WTC11 (cell line): Measurements from ENCODE around the gene HOMER2. TPM values are rescaled to one million over a fixed set of nuclear protein-coding genes. Genes with fewer than 3 reads are reported as not detected.

Experiments
- ATAC-seq: fragments of 200-7000 bp; cut with Tn5 transposase; 2 replicates; pipeline ENCODE4 v1.10.0; 2021; ENCODE audit warnings: mild to moderate bottlenecking, moderate library complexity
- CTCF ChIA-PET: fragments of 300-600 bp; sonication (Branson Sonifier 250); formaldehyde crosslinking; loops from one replicate; lab custom pipeline; 2021; ENCODE audit warnings: antibody characterized with exemption; lab: Charles Lee
- POLR2A ChIA-PET: fragments of 350-600 bp; sonication (Branson Sonifier 250); formaldehyde crosslinking; loops from one replicate; lab custom pipeline; 2021; ENCODE audit warnings: antibody characterized with exemption; lab: Charles Lee
- DNase-seq: peaks from one replicate; pipeline ENCODE4 v3.0.0; 2021; ENCODE audit warnings: low spot score
- H3K27ac Mint-ChIP-seq: 2 replicates; pipeline ENCODE4 v1.8.0; 2021; ENCODE audit warnings: mixed read lengths
- H3K27me3 Mint-ChIP-seq: 2 replicates; pipeline ENCODE4 v1.8.0; 2021; ENCODE audit warnings: low read depth, mild to moderate bottlenecking, moderate library complexity, mixed read lengths
- H3K36me3 Mint-ChIP-seq: 2 replicates; pipeline ENCODE4 v1.8.0; 2021; ENCODE audit warnings: mixed read lengths
- H3K4me1 Mint-ChIP-seq: 2 replicates; pipeline ENCODE4 v1.8.0; 2022; ENCODE audit warnings: mixed read lengths
- H3K4me3 Mint-ChIP-seq: 2 replicates; pipeline ENCODE4 v1.8.0; 2021; ENCODE audit warnings: mild to moderate bottlenecking, moderate library complexity, mixed read lengths
- H3K9me3 Mint-ChIP-seq: 2 replicates; pipeline ENCODE4 v1.8.0; 2021; ENCODE audit warnings: mixed read lengths
- EMX1 ChIP-seq: fragments of 250-450 bp; sonication (Bioruptor Pico); IDR thresholded peaks from 2 replicates; pipeline ENCODE4 v1.8.0; 2021; ENCODE audit warnings: mild to moderate bottlenecking
- FOXJ3 ChIP-seq: sonication (generic); formaldehyde crosslinking; IDR thresholded peaks from 2 replicates; pipeline ENCODE4 v1.9.0; 2021; ENCODE audit warnings: missing genetic modification reagents, mild to moderate bottlenecking, borderline replicate concordance
- GABPB1 ChIP-seq: sonication (generic); formaldehyde crosslinking; IDR thresholded peaks from 2 replicates; pipeline ENCODE4 v1.8.1; 2023; ENCODE audit warnings: mild to moderate bottlenecking, missing genetic modification reagents
- JUN ChIP-seq: sonication (generic); formaldehyde crosslinking; IDR thresholded peaks from 2 replicates; pipeline ENCODE4 v1.8.0; 2023; ENCODE audit warnings: mild to moderate bottlenecking, missing genetic modification reagents
- KAT7 ChIP-seq: sonication (generic); formaldehyde crosslinking; IDR thresholded peaks from 2 replicates; pipeline ENCODE4 v1.8.1; 2023; ENCODE audit warnings: missing genetic modification reagents, mild to moderate bottlenecking, borderline replicate concordance
- MXD4 ChIP-seq: fragments of 250-450 bp; sonication (Bioruptor Pico); IDR thresholded peaks from 2 replicates; pipeline ENCODE4 v1.8.0; 2021; ENCODE audit warnings: mild to moderate bottlenecking, moderate library complexity, borderline replicate concordance
- MYBL2 ChIP-seq: sonication (generic); formaldehyde crosslinking; IDR thresholded peaks from 2 replicates; pipeline ENCODE4 v1.8.1; 2023; ENCODE audit warnings: mild to moderate bottlenecking, moderate library complexity, missing genetic modification reagents
- NR3C1 ChIP-seq: sonication (generic); formaldehyde crosslinking; conservative IDR thresholded peaks from 2 replicates; pipeline ENCODE4 v1.8.1; 2023; ENCODE audit warnings: low read depth, mild to moderate bottlenecking, missing genetic modification reagents
- SOX15 ChIP-seq: fragments of 250-450 bp; sonication (Bioruptor Pico); IDR thresholded peaks from 2 replicates; pipeline ENCODE4 v1.9.0; 2021; ENCODE audit warnings: mild to moderate bottlenecking
- TEAD4 ChIP-seq: sonication (generic); formaldehyde crosslinking; IDR thresholded peaks from 2 replicates; pipeline ENCODE4 v1.8.0; 2022; ENCODE audit warnings: mild to moderate bottlenecking, missing genetic modification reagents
- total RNA-seq: library from RNA; stranded (reverse); gene quantifications from 3 replicates; pipeline ENCODE4 v1.2.3, GENCODE V29; 2021
- TF ChIP-seq, protein P1 (sequence below): sonication (generic); formaldehyde crosslinking; IDR thresholded peaks from 2 replicates; pipeline ENCODE4 v1.8.1; 2023; ENCODE audit warnings: mild to moderate bottlenecking, missing genetic modification reagents
- TF ChIP-seq, protein P2 (sequence below): sonication (generic); formaldehyde crosslinking; IDR thresholded peaks from 2 replicates; pipeline ENCODE4 v1.8.0; 2022; ENCODE audit warnings: mild to moderate bottlenecking, missing genetic modification reagents
- TF ChIP-seq, protein P3 (sequence below): sonication (generic); formaldehyde crosslinking; IDR thresholded peaks from 2 replicates; pipeline ENCODE4 v1.8.1; 2022; ENCODE audit warnings: low read depth, mild to moderate bottlenecking, moderate library complexity, missing genetic modification reagents, borderline replicate concordance
- TF ChIP-seq, protein P4 (sequence below): fragments of 250-450 bp; sonication (Bioruptor Pico); IDR thresholded peaks from 2 replicates; pipeline ENCODE4 v1.9.0; 2021; ENCODE audit warnings: mild to moderate bottlenecking
- TF ChIP-seq, protein P5 (sequence below): sonication (generic); formaldehyde crosslinking; IDR thresholded peaks from 2 replicates; pipeline ENCODE4 v1.8.1; 2022; ENCODE audit warnings: mild to moderate bottlenecking, missing genetic modification reagents, moderate library complexity, borderline replicate concordance
- TF ChIP-seq, protein P6 (sequence below): sonication (generic); formaldehyde crosslinking; IDR thresholded peaks from 2 replicates; pipeline ENCODE4 v1.8.0; 2022; ENCODE audit warnings: missing genetic modification reagents
- TF ChIP-seq, protein P7 (sequence below): sonication (generic); formaldehyde crosslinking; conservative IDR thresholded peaks from 2 replicates; pipeline ENCODE4 v1.8.1; 2023; ENCODE audit warnings: mild to moderate bottlenecking, low read depth, missing genetic modification reagents, moderate library complexity

HOMER2 gene
- total RNA-seq, 1 experiment from 2014 or later: 17.4 TPM

DNA sequence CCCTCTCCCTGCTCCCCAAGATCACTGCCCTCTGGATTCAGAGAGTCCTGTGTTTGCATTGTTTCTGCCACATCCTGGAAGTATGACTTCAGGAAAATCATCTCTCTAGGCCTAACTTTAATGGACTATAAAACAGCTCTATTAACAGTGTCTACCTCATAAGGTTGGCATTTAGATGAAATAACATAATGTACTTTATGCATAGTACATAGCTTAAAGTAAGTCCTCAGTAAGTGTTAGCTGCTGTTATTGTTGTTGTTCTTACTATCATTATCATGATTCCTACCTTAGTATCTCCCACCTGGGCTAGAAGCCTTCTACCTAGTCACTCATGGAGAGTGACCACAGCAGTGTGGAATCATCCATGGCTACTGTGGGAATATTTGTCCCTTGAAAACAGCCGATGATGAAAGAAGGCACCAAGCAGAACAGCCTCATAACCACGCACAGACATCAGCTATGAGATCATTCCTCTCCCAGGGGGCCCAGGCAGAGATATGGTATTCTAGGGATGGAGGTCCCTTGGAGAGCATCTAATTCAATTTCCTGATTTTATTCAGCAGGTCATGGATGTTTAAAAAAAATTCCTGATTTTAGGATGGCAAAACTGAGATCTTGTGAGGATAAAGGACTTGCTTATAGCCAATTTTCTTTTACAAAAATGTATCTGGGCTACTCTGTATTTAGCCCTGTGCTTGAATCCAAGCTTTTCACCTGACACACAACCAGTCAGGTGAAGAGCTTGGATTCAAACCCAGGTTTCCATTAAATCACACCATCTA is 148.5 kb downstream of the HOMER2 start (continued):
- TF ChIP-seq, protein P1, sequence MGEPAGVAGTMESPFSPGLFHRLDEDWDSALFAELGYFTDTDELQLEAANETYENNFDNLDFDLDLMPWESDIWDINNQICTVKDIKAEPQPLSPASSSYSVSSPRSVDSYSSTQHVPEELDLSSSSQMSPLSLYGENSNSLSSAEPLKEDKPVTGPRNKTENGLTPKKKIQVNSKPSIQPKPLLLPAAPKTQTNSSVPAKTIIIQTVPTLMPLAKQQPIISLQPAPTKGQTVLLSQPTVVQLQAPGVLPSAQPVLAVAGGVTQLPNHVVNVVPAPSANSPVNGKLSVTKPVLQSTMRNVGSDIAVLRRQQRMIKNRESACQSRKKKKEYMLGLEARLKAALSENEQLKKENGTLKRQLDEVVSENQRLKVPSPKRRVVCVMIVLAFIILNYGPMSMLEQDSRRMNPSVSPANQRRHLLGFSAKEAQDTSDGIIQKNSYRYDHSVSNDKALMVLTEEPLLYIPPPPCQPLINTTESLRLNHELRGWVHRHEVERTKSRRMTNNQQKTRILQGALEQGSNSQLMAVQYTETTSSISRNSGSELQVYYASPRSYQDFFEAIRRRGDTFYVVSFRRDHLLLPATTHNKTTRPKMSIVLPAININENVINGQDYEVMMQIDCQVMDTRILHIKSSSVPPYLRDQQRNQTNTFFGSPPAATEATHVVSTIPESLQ (CRISPR knock-in tag): no peak
- no peak for TF ChIP-seq SOX15 (CRISPR knock-in tag)
- TF ChIP-seq GABPB1 (CRISPR knock-in tag): no peak
- TF ChIP-seq, protein P2, sequence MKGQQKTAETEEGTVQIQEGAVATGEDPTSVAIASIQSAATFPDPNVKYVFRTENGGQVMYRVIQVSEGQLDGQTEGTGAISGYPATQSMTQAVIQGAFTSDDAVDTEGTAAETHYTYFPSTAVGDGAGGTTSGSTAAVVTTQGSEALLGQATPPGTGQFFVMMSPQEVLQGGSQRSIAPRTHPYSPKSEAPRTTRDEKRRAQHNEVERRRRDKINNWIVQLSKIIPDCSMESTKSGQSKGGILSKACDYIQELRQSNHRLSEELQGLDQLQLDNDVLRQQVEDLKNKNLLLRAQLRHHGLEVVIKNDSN: no peak
- no peak for TF ChIP-seq NR3C1 (CRISPR knock-in tag)
- no peak for TF ChIP-seq FOXJ3
- TF ChIP-seq EMX1 (CRISPR knock-in tag): no peak

DNA sequence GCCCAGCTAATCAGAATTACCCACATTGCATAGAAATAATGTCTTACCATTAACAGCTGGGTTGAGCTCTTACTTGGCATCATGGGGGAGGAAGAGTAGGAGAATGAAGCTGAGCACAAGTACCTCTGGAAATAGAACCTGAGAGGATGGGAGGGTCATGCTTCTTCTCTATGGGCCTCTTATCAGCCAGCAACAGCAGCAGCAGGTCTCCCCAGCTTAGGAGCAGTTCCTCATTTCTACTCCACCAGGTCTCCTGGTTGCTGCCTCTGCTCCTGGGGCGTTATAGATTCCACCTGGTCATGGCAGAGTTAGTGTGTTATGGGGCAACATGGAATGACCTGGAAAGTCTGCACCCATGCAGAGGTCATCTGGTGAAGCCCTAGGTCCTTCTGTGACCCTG is 150.0 kb downstream of the HOMER2 start:
- ATAC-seq: no peak
- ChIA-PET CTCF (interaction anchor here (0.9 kb wide), 1 partner anchor 180 kb away, joined by 4 read pairs; no protein-coding TSS in a partner anchor), POLR2A (no interaction called here)
- H3K27me3 Mint-ChIP-seq: peaks cover 52% of the 10 kb centered on the region
- H3K4me3 Mint-ChIP-seq: no peak overlapping the region
- no peak for DNase-seq
- TF ChIP-seq, protein P3, sequence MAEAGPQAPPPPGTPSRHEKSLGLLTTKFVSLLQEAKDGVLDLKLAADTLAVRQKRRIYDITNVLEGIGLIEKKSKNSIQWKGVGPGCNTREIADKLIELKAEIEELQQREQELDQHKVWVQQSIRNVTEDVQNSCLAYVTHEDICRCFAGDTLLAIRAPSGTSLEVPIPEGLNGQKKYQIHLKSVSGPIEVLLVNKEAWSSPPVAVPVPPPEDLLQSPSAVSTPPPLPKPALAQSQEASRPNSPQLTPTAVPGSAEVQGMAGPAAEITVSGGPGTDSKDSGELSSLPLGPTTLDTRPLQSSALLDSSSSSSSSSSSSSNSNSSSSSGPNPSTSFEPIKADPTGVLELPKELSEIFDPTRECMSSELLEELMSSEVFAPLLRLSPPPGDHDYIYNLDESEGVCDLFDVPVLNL (CRISPR knock-in tag): no peak
- TF ChIP-seq, protein P4, sequence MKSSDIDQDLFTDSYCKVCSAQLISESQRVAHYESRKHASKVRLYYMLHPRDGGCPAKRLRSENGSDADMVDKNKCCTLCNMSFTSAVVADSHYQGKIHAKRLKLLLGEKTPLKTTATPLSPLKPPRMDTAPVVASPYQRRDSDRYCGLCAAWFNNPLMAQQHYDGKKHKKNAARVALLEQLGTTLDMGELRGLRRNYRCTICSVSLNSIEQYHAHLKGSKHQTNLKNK (CRISPR knock-in tag): no peak
- no peak for TF ChIP-seq JUN (CRISPR knock-in tag)
- TF ChIP-seq, protein P2: no peak
- TF ChIP-seq, protein P5, sequence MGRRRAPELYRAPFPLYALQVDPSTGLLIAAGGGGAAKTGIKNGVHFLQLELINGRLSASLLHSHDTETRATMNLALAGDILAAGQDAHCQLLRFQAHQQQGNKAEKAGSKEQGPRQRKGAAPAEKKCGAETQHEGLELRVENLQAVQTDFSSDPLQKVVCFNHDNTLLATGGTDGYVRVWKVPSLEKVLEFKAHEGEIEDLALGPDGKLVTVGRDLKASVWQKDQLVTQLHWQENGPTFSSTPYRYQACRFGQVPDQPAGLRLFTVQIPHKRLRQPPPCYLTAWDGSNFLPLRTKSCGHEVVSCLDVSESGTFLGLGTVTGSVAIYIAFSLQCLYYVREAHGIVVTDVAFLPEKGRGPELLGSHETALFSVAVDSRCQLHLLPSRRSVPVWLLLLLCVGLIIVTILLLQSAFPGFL: no peak
- no peaks in the 10 kb centered on the region for H3K9me3 Mint-ChIP-seq
- H3K36me3 Mint-ChIP-seq: no peaks in the 10 kb centered on the region
- no peaks in the 10 kb centered on the region for H3K4me1 Mint-ChIP-seq
- no peak overlapping the region for H3K27ac Mint-ChIP-seq

DNA sequence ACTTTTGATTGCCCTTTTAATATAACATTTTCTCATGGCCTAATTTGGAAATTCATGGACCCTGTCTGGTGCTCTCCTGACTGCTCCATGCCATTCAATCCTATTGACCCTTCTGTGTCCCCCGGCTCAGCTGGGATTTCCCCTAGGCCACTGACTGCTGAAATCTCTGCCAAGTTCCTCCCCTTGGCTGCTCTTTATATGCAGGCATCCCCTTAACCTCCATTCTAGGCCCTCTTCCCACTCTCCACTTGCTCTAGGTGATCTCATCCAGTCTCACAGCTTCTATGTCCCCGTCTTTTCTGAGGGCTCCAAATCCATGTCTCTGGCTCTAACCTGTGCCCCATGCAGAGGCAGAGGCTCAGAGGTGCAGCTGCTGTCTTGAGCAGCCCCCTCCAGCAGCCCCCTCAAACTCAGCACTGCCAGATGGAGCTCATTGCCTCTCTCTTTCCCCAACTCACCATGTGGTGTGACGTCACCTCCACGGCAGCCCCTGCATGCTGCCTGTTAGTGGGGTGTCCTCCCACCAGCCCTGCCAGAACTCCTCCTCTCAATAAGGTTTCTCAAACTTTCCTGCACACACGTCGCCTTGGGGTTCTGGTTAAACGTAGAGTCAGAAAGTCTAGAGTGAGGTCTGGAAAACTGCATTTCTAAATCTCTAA is 153.2 kb downstream of the HOMER2 start:
- Mint-ChIP-seq H3K27ac (no peak overlapping the region), H3K4me3 (no peak overlapping the region), H3K9me3 (peaks cover 7% of the 10 kb centered on the region), H3K27me3 (peaks cover 58% of the 10 kb centered on the region), H3K4me1 (no peaks in the 10 kb centered on the region), H3K36me3 (no peaks in the 10 kb centered on the region)
- ChIA-PET POLR2A (interaction anchor here (0.6 kb wide), 1 partner anchor 65 kb away, joined by 8 read pairs; no protein-coding TSS in a partner anchor), CTCF (no interaction called here)
- no peak for DNase-seq
- ATAC-seq: no peak
- no peak for TF ChIP-seq MYBL2 (CRISPR knock-in tag)
- TF ChIP-seq, protein P2: no peak
- no peak for TF ChIP-seq MXD4 (CRISPR knock-in tag)
- no peak for TF ChIP-seq KAT7
- no peak for TF ChIP-seq TEAD4 (CRISPR knock-in tag)
- TF ChIP-seq, protein P6, sequence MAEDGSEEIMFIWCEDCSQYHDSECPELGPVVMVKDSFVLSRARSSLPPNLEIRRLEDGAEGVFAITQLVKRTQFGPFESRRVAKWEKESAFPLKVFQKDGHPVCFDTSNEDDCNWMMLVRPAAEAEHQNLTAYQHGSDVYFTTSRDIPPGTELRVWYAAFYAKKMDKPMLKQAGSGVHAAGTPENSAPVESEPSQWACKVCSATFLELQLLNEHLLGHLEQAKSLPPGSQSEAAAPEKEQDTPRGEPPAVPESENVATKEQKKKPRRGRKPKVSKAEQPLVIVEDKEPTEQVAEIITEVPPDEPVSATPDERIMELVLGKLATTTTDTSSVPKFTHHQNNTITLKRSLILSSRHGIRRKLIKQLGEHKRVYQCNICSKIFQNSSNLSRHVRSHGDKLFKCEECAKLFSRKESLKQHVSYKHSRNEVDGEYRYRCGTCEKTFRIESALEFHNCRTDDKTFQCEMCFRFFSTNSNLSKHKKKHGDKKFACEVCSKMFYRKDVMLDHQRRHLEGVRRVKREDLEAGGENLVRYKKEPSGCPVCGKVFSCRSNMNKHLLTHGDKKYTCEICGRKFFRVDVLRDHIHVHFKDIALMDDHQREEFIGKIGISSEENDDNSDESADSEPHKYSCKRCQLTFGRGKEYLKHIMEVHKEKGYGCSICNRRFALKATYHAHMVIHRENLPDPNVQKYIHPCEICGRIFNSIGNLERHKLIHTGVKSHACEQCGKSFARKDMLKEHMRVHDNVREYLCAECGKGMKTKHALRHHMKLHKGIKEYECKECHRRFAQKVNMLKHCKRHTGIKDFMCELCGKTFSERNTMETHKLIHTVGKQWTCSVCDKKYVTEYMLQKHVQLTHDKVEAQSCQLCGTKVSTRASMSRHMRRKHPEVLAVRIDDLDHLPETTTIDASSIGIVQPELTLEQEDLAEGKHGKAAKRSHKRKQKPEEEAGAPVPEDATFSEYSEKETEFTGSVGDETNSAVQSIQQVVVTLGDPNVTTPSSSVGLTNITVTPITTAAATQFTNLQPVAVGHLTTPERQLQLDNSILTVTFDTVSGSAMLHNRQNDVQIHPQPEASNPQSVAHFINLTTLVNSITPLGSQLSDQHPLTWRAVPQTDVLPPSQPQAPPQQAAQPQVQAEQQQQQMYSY: no peak
- TF ChIP-seq, protein P7, sequence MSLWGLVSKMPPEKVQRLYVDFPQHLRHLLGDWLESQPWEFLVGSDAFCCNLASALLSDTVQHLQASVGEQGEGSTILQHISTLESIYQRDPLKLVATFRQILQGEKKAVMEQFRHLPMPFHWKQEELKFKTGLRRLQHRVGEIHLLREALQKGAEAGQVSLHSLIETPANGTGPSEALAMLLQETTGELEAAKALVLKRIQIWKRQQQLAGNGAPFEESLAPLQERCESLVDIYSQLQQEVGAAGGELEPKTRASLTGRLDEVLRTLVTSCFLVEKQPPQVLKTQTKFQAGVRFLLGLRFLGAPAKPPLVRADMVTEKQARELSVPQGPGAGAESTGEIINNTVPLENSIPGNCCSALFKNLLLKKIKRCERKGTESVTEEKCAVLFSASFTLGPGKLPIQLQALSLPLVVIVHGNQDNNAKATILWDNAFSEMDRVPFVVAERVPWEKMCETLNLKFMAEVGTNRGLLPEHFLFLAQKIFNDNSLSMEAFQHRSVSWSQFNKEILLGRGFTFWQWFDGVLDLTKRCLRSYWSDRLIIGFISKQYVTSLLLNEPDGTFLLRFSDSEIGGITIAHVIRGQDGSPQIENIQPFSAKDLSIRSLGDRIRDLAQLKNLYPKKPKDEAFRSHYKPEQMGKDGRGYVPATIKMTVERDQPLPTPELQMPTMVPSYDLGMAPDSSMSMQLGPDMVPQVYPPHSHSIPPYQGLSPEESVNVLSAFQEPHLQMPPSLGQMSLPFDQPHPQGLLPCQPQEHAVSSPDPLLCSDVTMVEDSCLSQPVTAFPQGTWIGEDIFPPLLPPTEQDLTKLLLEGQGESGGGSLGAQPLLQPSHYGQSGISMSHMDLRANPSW (CRISPR knock-in tag): no peak
